Esophagus squamous epithelium (tissue), 4 donors: Measurements from ENCODE around the gene MAZ.

Experiments
- POLR2A ChIP-seq, 4 donors: fragments of 450-650 bp; IDR thresholded peaks; one replicate each; pipeline ENCODE4 v1.6.1; 2017; ENCODE audit warnings: antibody characterized with exemption in 4 of 4, mild to moderate bottlenecking in 4 of 4, moderate library complexity in 3 of 4
- TF ChIP-seq, protein P1 (sequence below), 6 experiments: fragments of 450-650 bp in 4 of 6; fragments of 200-600 bp in 2 of 6; sonication (generic) in 2 of 6; IDR thresholded peaks; one replicate each; pipeline ENCODE4 v1.5.1; 2016 to 2019; ENCODE audit warnings: antibody characterized with exemption in 6 of 6, mild to moderate bottlenecking in 4 of 6, moderate library complexity in 4 of 6

DNA sequence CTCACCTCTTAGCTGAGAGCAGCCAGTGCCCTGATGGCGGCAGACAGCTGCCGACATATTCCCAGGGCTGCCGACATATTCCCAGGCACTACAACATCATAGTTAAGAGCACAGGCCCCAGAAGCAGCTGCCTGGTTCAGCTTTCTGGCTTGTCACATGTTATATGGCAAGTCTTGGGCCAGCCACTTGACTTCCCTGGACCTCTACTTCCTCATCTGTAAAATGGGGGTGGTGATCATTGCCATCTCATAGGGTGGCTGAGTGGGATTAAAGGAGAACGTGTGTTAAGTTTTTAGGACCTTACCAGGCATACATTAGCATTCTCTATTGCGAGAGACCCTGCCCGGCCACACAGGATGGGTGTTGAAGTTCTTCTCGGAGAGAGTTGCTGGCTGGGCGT, 37.6 kb downstream of the MAZ start:
- TF ChIP-seq, protein P1, sequence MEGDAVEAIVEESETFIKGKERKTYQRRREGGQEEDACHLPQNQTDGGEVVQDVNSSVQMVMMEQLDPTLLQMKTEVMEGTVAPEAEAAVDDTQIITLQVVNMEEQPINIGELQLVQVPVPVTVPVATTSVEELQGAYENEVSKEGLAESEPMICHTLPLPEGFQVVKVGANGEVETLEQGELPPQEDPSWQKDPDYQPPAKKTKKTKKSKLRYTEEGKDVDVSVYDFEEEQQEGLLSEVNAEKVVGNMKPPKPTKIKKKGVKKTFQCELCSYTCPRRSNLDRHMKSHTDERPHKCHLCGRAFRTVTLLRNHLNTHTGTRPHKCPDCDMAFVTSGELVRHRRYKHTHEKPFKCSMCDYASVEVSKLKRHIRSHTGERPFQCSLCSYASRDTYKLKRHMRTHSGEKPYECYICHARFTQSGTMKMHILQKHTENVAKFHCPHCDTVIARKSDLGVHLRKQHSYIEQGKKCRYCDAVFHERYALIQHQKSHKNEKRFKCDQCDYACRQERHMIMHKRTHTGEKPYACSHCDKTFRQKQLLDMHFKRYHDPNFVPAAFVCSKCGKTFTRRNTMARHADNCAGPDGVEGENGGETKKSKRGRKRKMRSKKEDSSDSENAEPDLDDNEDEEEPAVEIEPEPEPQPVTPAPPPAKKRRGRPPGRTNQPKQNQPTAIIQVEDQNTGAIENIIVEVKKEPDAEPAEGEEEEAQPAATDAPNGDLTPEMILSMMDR (IDR thresholded peaks at IDR 0.05), result no peak
- TF ChIP-seq POLR2A (IDR thresholded peaks at IDR 0.05), result no peak
